ENCODE measurements around the gene NIFK. TPM values are rescaled to one million over a fixed set of nuclear protein-coding genes. Genes with fewer than 3 reads are reported as not detected.
"Not testable (repeated sequence)": the region's sequence is repeated elsewhere in the genome, so short reads cannot be mapped to it uniquely, and the experiment has no call there.

NIFK gene
- total RNA-seq, 1 donor from 2014 or later = 60.8 TPM

DNA sequence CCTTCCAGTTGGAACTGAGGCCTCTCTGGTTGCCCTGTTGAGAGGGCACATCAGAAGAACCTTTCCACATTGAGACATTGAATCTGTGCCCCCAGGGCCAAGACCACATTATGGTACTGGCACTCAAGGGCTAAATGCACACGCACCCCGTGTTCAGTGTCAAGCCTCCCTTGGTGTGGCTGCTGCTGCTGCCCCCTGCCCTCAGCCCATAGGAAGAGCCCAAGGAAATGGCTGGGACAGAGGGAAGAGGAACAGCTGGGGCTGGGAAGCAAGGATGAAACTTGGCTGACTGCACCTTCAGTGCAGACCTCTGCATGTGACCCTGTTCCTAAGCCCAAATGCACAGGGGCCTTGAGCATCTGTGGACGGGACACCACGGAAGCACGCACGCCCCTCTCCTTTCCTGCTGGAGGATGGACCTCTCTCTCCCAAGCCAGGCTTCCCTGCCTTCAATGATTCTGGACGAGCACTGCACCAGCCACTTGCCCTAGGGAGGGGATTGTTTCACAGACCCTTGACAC, 40.2 kb downstream of the NIFK start:
- TF ChIP-seq, protein P1, sequence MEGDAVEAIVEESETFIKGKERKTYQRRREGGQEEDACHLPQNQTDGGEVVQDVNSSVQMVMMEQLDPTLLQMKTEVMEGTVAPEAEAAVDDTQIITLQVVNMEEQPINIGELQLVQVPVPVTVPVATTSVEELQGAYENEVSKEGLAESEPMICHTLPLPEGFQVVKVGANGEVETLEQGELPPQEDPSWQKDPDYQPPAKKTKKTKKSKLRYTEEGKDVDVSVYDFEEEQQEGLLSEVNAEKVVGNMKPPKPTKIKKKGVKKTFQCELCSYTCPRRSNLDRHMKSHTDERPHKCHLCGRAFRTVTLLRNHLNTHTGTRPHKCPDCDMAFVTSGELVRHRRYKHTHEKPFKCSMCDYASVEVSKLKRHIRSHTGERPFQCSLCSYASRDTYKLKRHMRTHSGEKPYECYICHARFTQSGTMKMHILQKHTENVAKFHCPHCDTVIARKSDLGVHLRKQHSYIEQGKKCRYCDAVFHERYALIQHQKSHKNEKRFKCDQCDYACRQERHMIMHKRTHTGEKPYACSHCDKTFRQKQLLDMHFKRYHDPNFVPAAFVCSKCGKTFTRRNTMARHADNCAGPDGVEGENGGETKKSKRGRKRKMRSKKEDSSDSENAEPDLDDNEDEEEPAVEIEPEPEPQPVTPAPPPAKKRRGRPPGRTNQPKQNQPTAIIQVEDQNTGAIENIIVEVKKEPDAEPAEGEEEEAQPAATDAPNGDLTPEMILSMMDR (IDR thresholded peaks at IDR 0.05; ENCODE audit: insufficient read depth, low read length, poor library complexity, severe bottlenecking) = no peak
- Histone ChIP-seq H3K27me3 (ENCODE audit: control insufficient read depth, insufficient read depth, low read length) (no peaks in the 10 kb centered on the region), H3K36me3 (ENCODE audit: control insufficient read depth, insufficient read depth, low read length) (no peaks in the 10 kb centered on the region)

DNA sequence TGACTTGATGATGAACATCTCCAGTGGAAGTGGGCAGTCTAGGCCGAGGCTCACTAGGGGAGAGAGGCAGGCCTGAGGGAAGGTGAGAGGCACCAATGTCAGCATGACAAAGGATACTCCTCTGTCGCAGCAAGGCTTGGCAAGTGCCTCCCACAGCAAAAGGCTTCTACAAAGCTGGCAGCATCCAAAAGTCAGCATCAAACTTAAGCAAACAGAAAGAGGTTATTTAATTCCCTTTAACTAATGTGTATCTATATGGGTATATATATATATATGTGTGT, 41.6 kb downstream of the NIFK start:
- Histone ChIP-seq H3K36me3 (ENCODE audit: control insufficient read depth, insufficient read depth, low read length) (no peaks in the 10 kb centered on the region), H3K4me3 (ENCODE audit: low read depth, low read length) (no peak overlapping the region), H3K27me3 (ENCODE audit: control insufficient read depth, insufficient read depth, low read length) (no peaks in the 10 kb centered on the region)
- TF ChIP-seq, protein P1 (IDR thresholded peaks at IDR 0.05; ENCODE audit: insufficient read depth, low read length, poor library complexity, severe bottlenecking) = no peak
- DNase-seq (ENCODE audit: low read depth) = no peak

More for the DNA sequence above, 40.2 kb downstream of the NIFK start:
- no peak for DNase-seq (ENCODE audit: low read depth)
- no peak overlapping the region for H3K4me3 ChIP-seq (ENCODE audit: low read depth, low read length)

DNA sequence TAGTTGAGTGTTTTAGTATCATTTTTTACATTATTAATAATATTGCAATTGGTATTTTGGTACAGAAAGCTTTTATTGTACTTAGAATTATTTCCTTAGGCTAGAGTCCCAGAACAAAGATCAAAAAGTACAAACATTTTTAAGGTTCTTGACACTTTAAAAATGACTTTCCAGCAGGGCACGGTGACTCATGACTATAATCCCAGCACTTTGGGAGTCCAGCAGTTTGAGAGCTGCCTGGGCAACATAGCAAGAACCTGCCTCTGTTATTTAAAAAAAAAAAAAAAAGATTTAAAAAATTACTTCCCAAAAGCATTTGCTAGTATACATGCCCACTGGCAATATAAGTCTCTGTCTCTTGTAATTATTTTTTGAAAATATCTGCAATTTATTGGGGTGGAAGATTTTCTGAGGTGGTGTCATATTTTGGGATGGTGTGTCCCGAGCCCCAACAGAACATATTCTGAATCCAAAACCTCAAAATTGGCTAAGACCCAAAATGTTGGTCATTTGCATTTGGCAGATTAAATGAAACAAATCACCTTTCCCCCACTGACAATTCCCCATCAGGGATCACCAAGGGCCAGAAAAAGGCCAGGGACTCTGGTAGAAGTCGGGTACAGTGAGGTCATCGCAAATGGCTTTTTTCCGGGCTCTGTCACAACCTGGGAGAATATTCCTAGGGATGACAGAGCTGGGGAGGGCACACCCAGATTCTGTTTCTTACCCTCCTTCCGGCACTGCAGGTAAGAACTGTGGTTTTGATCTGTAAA, 42.1 kb downstream of the NIFK start:
- Histone ChIP-seq H3K27me3 (ENCODE audit: control insufficient read depth, insufficient read depth, low read length) (no peaks in the 10 kb centered on the region), H3K36me3 (ENCODE audit: control insufficient read depth, insufficient read depth, low read length) (no peaks in the 10 kb centered on the region), H3K4me3 (ENCODE audit: low read depth, low read length) (no peak overlapping the region)
- no peak for DNase-seq (ENCODE audit: low read depth)
- TF ChIP-seq, protein P1 (IDR thresholded peaks at IDR 0.05; ENCODE audit: insufficient read depth, low read length, poor library complexity, severe bottlenecking) = no peak

DNA sequence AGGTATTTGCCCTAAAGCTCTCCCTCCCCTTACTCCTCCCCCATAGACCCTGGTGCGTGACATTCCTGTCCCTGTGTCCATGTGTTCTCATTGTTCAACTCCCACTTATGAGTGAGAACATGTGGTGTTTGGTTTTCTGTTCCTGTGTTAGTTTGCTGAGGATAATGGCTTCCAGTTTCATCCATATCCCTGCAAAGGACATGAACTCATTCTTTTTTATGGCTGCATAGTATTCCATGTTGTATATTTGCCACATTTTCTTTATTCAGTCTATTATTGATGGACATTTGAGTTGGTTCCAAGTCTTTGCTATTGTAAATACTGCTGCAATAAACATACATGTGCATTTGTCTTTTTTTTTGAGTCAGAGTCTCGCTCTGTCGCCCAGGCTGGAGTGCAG, 46.1 kb downstream of the NIFK start:
- not testable (repeated sequence) for H3K4me3 ChIP-seq (ENCODE audit: low read depth, low read length); H3K36me3 ChIP-seq (ENCODE audit: control insufficient read depth, insufficient read depth, low read length); H3K27me3 ChIP-seq (ENCODE audit: control insufficient read depth, insufficient read depth, low read length); DNase-seq (ENCODE audit: low read depth)

DNA sequence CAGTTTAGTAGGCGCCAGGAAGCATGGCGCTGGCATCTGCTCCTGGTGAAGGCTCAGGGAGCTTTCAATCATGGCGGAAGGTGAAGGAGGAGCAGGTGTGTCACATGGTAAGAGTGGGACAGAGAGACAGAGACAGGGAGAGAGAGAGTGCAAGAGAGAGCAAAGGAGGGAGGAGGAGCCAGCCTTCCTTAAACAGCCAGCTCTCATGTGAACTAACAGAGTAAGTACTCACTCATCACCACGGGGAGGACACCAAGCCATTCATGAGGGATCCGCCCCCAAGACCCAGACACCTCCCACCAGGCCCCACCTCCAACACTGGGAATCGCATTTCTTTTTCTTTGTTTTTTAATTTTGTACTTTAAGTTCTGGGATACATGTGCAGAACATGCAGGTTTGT, 46.6 kb downstream of the NIFK start:
- TF ChIP-seq, protein P1 (IDR thresholded peaks at IDR 0.05; ENCODE audit: insufficient read depth, low read length, poor library complexity, severe bottlenecking) = no peak
- Histone ChIP-seq H3K36me3 (ENCODE audit: control insufficient read depth, insufficient read depth, low read length) (no peaks in the 10 kb centered on the region), H3K4me3 (ENCODE audit: low read depth, low read length) (no peak overlapping the region), H3K27me3 (ENCODE audit: control insufficient read depth, insufficient read depth, low read length) (no peaks in the 10 kb centered on the region)
- DNase-seq (ENCODE audit: low read depth) = no peak

DNA sequence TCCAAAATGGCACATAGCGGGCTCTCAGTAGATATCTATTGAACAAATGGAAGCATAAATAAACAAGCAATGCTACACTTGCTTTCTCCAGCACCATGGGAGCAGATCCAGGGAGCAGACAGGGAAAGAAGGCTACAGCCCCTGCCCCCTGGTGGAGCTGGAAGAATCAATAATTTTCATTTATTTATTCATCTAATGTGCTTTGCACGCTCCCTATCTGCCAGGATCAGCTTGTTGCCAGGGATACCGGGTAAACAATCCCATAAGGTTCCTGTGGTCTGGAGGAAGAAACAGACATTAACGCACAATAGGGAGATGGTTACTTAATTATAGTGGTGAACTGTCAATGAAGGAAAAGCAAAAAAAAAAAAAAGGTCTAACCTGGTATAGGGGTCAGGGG, 47.3 kb downstream of the NIFK start:
- H3K36me3 ChIP-seq (ENCODE audit: control insufficient read depth, insufficient read depth, low read length) = no peaks in the 10 kb centered on the region
- TF ChIP-seq, protein P1 (IDR thresholded peaks at IDR 0.05; ENCODE audit: insufficient read depth, low read length, poor library complexity, severe bottlenecking) = peak; percentile 31
- no peak for DNase-seq (ENCODE audit: low read depth)

More for the DNA sequence above, 47.3 kb downstream of the NIFK start:
- no peaks in the 10 kb centered on the region for H3K27me3 ChIP-seq (ENCODE audit: control insufficient read depth, insufficient read depth, low read length)
- H3K4me3 ChIP-seq (ENCODE audit: low read depth, low read length) = no peak overlapping the region
